Calu3 (cell line): ENCODE data around the gene EMP3. TPM values are rescaled to one million over a fixed set of nuclear protein-coding genes. Genes with fewer than 3 reads are reported as not detected.

Experiments used
- BruUV-seq: library from RNA; stranded (reverse); fragments of 400-500 nt; replicated peaks from 2 replicates; lab custom pipeline; 2021; lab: Mats Ljungman, UMichigan
- CTCF ChIA-PET: fragments of 300-600 bp; sonication (Branson Sonifier 250); formaldehyde crosslinking; loops from one replicate; lab custom pipeline; 2022; ENCODE audit warnings: antibody characterized with exemption; lab: Charles Lee
- DNase-seq: peaks from one replicate; pipeline ENCODE4 v3.0.0; 2022
- H3K27ac Mint-ChIP-seq: one replicate; pipeline ENCODE4 v1.8.0; 2022; ENCODE audit warnings: mixed read lengths; ENCODE audit not compliant: unreplicated experiment
- H3K27me3 Mint-ChIP-seq: one replicate; pipeline ENCODE4 v1.8.0; 2022; ENCODE audit warnings: mixed read lengths; ENCODE audit not compliant: unreplicated experiment
- H3K36me3 Mint-ChIP-seq: one replicate; pipeline ENCODE4 v1.8.0; 2022; ENCODE audit warnings: mild to moderate bottlenecking, moderate library complexity, mixed read lengths; ENCODE audit not compliant: insufficient read depth, unreplicated experiment
- H3K4me1 Mint-ChIP-seq: one replicate; pipeline ENCODE4 v1.8.0; 2022; ENCODE audit warnings: mild to moderate bottlenecking, low read depth, mixed read lengths; ENCODE audit not compliant: unreplicated experiment
- H3K4me3 Mint-ChIP-seq: one replicate; pipeline ENCODE4 v1.8.0; 2022; ENCODE audit warnings: mild to moderate bottlenecking, low read depth, moderate library complexity, mixed read lengths; ENCODE audit not compliant: unreplicated experiment
- H3K9me3 Mint-ChIP-seq: one replicate; pipeline ENCODE4 v1.8.0; 2022; ENCODE audit warnings: low read depth, mixed read lengths; ENCODE audit not compliant: unreplicated experiment
- intact Hi-C: fragments of 100-400 bp; cut with micrococcal nuclease; formaldehyde crosslinking; loops from one replicate; pipeline ENCODE4 v1.10.0; 2022; ENCODE audit not compliant: unreplicated experiment
- total RNA-seq: library from RNA; stranded (reverse); gene quantifications from 2 replicates; pipeline ENCODE4 v1.2.3, GENCODE V29; 2022
- TF ChIP-seq, protein P1 (sequence below): fragments of 200-600 bp; IDR thresholded peaks from one replicate; pipeline ENCODE4 v1.8.0; 2022; ENCODE audit warnings: antibody characterized with exemption; ENCODE audit not compliant: unreplicated experiment

The EMP3 gene
- total RNA-seq, 1 experiment from 2014 or later, result 29.5 TPM

- TF ChIP-seq, protein P1, sequence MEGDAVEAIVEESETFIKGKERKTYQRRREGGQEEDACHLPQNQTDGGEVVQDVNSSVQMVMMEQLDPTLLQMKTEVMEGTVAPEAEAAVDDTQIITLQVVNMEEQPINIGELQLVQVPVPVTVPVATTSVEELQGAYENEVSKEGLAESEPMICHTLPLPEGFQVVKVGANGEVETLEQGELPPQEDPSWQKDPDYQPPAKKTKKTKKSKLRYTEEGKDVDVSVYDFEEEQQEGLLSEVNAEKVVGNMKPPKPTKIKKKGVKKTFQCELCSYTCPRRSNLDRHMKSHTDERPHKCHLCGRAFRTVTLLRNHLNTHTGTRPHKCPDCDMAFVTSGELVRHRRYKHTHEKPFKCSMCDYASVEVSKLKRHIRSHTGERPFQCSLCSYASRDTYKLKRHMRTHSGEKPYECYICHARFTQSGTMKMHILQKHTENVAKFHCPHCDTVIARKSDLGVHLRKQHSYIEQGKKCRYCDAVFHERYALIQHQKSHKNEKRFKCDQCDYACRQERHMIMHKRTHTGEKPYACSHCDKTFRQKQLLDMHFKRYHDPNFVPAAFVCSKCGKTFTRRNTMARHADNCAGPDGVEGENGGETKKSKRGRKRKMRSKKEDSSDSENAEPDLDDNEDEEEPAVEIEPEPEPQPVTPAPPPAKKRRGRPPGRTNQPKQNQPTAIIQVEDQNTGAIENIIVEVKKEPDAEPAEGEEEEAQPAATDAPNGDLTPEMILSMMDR, result no peak
- intact Hi-C loops, result no loop called here
- H3K4me3 Mint-ChIP-seq, result no peak overlapping the region
- no TSS peak for BruUV-seq
- H3K36me3 Mint-ChIP-seq, result peaks cover 6% of the 10 kb centered on the region
- no peaks in the 10 kb centered on the region for H3K4me1 Mint-ChIP-seq
- DNase-seq, result no peak
- CTCF ChIA-PET, result interaction anchor here (0.5 to 1.1 kb wide), 2 partner anchors 249 to 304 kb away, joined by 3 read pairs; partner anchors contain the start of gene CABP5
- peaks cover 22% of the 10 kb centered on the region for H3K27me3 Mint-ChIP-seq
- no peaks in the 10 kb centered on the region for H3K9me3 Mint-ChIP-seq
- H3K27ac Mint-ChIP-seq, result no peak overlapping the region
Observed at GRCh38 chr19:48292798-48293197, 32.6 kb upstream of the EMP3 start.

GRCh38 chr19:48295458-48295857 is 29.9 kb upstream of the EMP3 start:
- CTCF ChIA-PET, result interaction anchor here (0.8 kb wide), 1 partner anchor 126 kb away, joined by 3 read pairs; no protein-coding TSS in a partner anchor
- H3K9me3 Mint-ChIP-seq, result no peaks in the 10 kb centered on the region

GRCh38 chr19:48296963-48297734 is 28.2 kb upstream of the EMP3 start:
- H3K9me3 Mint-ChIP-seq, result no peaks in the 10 kb centered on the region
- no peak overlapping the region for H3K4me3 Mint-ChIP-seq
- no peaks in the 10 kb centered on the region for H3K4me1 Mint-ChIP-seq

More at GRCh38 chr19:48295458-48295857, 29.9 kb upstream of the EMP3 start:
- Mint-ChIP-seq H3K27ac (no peak overlapping the region), H3K27me3 (peaks cover 22% of the 10 kb centered on the region), H3K4me3 (no peak overlapping the region), H3K36me3 (peaks cover 6% of the 10 kb centered on the region), H3K4me1 (no peaks in the 10 kb centered on the region)
- no peak for DNase-seq
- intact Hi-C loops, result no loop called here
- no TSS peak for BruUV-seq
- TF ChIP-seq, protein P1, result no peak

DNA sequence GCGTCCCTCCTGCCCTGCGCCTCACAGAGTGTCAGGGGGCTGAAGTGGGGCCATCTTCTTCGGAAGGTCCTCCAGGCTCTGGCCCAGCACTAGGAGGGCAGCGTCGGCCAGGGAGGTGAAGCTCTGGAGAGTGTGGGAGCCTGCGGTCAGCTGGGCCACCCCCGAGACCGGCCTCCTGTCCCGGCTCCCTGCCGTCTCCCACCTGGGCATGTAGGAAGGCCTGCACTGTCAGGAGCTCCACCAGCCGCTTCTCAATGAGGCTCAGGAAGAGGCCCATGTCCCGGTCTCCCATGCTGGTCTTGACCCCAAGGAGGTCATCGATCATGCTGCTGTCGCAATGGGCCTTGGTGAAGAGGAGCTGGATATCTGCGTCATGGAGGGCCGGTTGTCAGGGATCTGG is 27.4 kb upstream of the EMP3 start:
- no peaks in the 10 kb centered on the region for H3K9me3 Mint-ChIP-seq
- peaks cover 22% of the 10 kb centered on the region for H3K27me3 Mint-ChIP-seq
- no peak for DNase-seq
- H3K4me3 Mint-ChIP-seq, result no peak overlapping the region
- TF ChIP-seq, protein P1, result no peak
- no peak overlapping the region for H3K27ac Mint-ChIP-seq
- CTCF ChIA-PET, result no interaction called here
- no peaks in the 10 kb centered on the region for H3K4me1 Mint-ChIP-seq
- no peaks in the 10 kb centered on the region for H3K36me3 Mint-ChIP-seq
- intact Hi-C loops, result no loop called here
- BruUV-seq, result no TSS peak

More at GRCh38 chr19:48296963-48297734, 28.2 kb upstream of the EMP3 start:
- no peaks in the 10 kb centered on the region for H3K36me3 Mint-ChIP-seq
- BruUV-seq, result no TSS peak
- DNase-seq, result no peak
- CTCF ChIA-PET, result no interaction called here
- no peak overlapping the region for H3K27ac Mint-ChIP-seq
- TF ChIP-seq, protein P1, result no peak
- H3K27me3 Mint-ChIP-seq, result peaks cover 22% of the 10 kb centered on the region
- intact Hi-C loops, result no loop called here
